Measurements from ENCODE around the gene LINGO4. TPM values are rescaled to one million over a fixed set of nuclear protein-coding genes. Genes with fewer than 3 reads are reported as not detected.

LINGO4 gene
- polyA plus RNA-seq, 1 donor, result 0.47 TPM

DNA sequence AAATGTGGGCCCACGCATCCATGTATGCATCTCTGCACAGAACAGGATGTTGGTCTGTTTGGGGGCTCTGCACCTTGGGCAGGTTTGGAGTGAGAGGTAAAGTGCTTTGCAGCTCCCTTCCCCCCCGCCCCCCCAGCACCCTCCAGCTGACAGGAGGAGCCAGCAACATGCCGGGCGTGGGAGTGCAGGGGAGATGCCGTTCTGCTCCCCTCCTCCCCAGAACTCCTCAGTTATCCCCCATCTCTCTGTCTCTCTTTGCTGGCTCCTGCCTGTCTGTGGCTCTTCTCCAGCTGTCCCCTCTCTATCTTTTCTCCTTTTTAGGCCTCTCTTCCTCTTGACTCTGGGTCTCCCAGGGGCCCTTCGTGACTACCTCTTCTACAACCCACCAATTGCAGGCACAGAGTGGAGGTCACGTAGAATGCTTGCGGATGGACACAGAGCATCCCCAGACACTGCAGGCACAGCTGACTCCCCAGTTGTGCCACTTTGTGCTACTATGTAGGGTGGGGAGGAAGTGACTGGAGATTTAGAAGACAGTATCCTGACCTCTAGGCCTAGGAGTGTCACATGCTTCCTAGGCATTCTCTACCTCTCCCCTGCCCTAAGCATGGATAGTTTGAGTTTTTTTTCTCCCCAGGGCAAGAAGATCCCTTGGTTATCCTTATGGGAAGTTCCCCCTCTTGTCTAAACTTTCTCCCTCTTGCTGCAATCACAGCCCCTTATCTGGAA is 28.1 kb upstream of the LINGO4 start:
- no peak for DNase-seq (ENCODE audit: low read depth)

DNA sequence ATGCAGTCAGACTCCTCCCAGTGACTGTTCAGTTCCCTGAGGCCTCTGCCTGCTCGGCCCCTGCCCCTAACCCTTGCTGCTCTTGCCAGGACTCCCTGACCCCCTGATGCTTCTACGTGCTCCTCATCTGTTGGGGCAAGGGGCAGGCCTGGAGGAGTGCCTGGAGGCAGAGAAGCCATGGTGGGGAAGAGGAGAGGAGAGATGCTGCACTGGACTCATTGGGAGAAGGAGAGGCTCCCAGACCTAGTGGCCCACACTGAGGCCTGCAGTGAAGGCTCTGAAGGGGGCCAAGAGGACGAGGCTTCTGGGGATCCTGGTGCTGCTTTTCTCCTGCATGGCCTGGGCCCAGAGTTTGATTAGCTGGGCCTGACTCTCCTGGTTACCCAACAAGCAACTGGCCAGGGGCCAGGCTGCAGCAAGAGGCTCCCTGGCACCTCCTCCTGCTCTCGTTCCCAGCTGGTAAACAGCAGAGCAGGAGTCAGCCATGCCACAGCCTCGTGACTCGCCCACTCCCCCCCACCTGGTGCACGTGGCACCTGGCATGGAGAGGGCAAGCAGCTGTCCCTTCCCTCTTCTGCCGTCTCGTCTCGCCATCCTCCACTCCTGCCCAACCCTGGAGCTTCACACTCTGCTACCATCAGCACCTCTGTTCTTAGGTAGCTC is 27.2 kb upstream of the LINGO4 start:
- DNase-seq (ENCODE audit: low read depth), result no peak

DNA sequence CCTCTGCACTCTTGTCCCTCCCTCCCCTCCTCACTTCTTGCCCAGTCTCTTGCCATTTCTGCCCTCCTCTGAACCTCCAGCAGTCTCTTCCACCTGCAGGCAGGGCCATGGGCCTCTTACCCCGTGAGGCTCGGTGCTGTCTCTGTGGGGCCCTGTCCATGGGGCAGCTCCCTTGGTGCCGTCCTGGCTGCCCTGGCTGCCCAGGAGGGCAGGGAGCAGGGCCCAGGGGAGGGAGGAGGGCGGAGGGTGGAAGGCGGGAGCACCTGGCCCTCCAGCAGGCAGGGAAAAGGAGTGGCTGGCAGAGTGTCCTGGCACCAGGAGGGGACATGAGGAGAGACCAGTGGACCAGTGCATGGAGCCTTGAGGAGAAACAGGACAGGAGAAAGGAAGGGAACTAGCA is 26.4 kb upstream of the LINGO4 start, which contains the start of gene RORC:
RORC (minus strand) TSS at position 198 of the 400 bp plus-strand sequence; CDS start at position 160, 38 bp downstream.
- no peak for DNase-seq (ENCODE audit: low read depth)

DNA sequence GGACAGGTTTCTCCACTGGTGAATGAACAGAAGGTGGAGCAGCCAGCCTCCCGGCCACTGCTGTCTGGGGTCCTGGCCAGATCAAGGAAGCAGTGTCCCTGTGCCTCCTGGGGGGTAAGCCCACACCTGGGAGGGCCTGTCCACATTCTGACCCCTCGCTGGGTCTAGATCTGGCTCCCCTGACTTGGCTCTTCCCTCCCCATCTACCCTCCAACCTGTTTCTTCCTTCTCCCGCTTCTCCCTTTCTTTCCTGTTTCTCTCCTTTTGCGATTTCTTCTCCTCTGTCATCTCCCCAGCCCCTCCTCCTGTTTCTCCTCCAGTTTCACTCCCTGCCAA is 26.0 kb upstream of the LINGO4 start:
- no peak for DNase-seq (ENCODE audit: low read depth)

DNA sequence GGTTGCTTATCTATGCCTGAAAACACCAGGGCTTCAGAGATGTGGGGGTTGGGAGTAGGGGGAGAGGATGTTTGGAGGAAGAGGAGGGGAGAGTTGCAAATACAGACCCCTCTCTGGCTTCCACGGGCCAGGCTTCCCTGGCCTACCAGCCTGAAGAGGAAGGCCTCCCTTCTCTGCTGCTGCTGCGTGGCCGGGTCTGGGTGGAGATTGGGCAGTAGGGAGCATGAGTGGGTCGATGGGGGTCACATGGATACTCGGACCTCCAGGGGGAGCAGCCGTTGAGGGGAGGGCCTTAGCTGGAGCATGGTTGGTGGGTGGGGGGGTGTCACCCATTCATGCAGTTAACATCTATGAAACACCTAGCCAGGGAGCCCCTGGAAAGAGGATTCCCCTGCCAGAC is 24.8 kb upstream of the LINGO4 start:
- DNase-seq (ENCODE audit: low read depth), result no peak

DNA sequence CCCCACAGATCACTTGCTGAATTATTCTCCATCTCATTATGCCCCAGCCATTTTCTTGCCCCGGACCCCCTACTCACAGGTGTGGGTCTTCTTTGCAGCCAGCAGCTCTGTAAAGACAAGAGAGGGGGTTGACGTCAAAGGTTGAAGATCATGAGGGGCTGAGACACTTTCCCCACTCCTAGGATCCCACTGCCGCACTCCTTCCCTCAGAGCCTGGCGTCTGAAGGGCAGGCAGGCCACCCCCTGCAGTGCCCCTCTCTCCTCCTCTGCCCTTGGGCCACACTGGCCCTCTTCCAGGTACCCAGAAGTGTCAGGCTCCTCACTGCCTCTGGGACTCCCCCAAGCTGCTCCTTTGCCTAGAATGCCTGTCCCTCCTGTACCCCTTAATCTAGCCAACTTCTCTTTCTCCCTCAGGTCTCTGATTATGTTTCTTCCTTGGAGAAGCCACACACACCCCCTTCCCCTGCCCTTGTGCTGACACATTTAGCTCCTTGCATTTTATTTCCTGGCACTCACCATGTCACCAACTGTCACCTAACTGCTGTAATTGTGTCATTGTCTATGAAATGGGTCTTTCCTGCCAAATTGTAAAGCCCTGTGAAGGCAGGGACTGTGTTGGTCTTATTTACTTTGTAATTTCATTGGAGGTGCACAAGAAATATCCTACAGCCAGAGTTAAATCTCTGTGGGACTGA is 24.3 kb upstream of the LINGO4 start:
- DNase-seq (ENCODE audit: low read depth), result no peak

DNA sequence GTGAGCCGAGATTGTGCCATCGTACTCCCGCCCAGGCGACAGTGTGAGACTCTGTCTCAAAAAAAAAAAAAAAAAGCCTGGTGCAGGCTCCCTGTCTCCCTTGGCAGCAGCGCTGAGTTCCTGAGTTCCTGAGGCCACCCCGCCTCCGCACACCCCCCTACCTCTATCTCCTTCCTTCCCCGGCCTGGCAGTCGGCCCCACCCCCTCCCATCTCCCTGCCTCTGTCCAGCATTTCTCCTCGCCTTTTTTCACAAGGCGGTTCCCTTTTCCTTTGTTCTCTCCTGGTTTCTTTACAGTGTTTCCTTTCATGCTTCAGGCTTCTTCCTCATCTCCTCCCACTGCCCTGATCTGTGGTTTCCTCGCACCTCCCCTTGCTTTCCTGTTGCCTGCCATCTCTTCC is 23.7 kb upstream of the LINGO4 start:
- no peak for DNase-seq (ENCODE audit: low read depth)

DNA sequence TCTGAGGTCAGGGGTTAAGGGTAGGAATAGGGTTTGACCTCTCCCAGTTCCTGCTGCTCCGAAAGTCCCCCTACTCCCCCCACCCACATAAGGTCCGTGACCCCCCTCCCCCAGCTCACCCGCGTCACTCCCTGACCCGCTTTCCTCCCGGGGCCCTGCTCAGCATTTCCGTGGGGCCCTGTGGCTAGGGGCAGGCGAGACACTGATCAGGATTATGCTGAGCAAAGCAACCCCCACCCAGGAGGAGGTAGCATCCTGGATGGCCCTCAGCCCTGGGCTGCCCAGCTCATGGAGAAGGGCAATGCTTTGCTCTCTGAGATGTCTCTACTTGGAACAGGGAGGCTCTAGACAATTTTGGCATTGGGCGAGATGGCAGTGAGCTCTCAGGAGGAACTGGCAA is 22.6 kb upstream of the LINGO4 start:
- DNase-seq (ENCODE audit: low read depth), result no peak

DNA sequence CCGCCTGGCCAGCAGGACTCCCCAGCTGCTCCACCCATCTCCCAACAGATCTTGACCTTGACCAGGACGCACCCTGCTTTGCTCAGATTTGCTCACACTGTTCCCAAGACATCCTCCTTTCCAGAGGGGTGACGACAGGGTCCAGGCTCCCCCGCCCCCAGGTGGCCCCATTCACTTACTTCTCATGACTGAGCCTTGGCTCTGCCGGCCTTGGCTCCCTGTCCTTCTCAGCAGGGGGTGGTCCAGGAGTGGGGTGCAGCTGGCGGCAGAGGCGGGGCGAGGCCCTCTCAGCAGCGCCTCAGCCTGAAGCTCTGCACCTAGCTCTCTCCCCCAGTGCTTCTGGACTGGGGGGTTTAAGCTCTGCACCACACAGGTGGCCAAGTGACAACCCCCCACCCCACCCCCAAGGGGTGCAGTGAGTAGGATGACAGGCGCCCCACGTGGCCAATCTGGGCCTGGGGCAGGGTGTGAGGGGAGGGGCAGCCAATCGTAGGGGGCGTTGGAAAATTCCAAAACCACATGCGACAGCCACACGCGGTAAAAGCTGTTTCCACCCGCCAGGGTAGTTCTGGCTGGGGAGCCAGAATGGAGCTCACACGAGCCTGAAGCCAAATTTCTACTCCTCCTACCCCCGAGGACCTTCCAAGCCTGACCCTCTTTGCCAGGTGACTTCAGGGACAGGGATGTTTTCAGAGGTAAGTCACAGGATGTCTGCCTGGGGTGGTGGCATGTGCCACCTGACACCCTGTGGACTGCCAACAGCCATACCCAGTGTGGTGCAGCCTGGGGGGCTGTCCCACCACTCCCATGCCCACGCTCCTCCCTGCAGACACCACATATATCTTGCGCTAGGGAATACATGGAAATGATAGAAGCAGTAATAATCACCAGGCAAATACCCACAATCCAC is 20.8 kb upstream of the LINGO4 start:
- DNase-seq (ENCODE audit: low read depth), result no peak

DNA sequence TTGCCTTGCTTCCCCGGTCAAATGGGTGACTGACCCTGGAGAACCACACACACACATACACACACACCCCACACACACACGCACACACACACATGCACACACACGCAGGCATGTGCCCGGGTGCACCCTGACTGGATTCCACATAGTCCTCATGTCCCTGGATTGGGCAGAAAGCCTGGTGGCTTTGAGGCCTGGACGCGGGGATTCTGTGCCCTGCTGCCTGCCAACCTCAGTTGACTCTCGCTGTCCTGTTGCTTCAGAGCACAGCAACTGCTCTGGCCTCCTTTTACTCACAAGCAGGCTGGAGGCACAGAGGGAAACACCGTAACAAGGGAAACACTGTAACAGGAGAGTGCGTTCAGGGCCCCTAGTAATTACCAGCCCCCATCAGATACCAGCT is 20.0 kb upstream of the LINGO4 start:
- DNase-seq (ENCODE audit: low read depth), result no peak

DNA sequence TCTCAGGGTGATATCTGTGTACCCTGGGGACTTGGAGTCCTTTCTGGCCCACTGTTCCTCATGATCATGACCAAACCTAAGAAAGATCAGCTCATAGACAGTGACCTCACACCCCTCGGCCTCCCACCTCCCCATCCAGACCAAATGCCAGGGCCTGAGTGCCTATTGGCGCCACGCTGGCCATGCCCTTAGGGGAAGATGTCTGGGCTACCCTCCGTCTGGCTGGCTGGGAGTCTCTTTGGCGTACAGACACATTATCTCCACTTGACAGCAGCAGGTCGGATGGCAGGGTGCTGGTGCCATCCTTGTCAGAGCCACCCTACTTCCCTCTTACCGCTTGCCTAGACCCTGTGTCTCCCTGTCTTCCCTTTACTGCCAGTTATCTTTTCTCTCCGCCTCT is 18.0 kb upstream of the LINGO4 start:
- no peak for DNase-seq (ENCODE audit: low read depth)

DNA sequence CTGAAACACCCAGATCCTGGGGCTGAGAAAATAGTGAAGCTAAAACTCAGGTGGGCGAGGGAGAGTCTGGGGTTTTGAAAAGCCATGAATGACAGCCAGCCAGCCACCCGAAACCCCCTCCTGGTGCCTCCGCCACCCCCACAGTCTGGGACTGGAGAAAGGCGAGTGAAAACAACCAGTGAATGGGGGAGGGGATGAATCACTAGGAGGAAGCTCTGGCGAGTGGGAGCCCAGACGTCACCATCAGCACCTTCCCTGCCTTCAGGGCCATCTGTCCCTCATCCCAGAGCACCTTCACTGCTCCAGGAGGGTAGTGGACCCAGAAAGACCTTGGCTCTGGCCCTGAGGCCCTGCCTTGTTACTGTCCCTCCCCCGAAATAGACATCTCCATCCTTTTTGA is 17.2 kb upstream of the LINGO4 start:
- DNase-seq (ENCODE audit: low read depth), result no peak

DNA sequence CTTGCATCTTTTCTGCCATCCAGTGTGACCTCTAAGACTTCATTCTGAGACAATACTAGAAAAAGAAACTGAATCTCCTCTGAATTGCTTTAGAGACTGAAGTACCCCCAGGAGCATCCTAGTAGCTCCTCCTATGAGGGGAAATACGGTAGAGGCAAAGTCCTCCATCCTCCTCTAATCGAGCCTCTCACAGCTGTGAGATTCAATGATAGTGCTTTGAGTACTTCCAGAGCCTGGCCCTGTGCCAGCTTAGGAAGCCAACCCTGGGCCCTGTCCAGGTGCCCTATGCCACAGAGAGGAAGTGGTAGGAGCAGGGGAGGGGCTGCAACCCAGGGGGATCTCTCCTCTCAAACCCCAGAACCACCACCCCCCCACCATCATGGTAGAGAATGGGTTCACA is 15.7 kb upstream of the LINGO4 start:
- no peak for DNase-seq (ENCODE audit: low read depth)

DNA sequence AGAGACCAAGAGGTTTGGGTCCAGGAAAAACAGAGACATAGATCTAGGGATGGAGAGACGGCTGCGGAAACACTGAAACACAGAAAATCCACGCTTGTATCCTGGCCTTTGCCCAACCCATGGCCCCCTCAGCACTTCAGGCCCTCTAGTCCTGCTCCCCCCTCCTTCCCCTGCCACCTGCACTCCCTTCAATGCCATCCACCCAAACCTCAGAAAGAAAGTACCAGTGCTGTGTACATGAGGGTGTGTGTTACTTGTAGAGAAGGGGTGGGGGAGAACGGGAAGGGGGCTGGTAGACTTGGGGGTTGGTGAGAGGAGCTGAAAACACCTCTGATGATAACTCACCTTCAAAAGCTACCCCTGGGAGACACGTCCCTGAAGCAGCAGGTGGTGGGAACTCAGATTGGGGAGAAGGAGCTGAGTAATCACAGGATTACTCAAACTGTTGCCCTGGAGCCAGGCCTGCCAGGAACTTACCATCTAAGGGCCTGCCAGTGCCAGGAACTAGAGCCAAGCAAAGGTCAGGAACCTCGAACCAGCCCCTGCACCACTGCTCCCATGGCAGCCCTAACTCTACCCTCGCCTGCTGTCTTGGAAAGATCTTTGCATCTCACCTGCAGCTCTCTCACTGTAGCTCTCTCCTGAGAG is 14.9 kb upstream of the LINGO4 start:
- no peak for DNase-seq (ENCODE audit: low read depth)

DNA sequence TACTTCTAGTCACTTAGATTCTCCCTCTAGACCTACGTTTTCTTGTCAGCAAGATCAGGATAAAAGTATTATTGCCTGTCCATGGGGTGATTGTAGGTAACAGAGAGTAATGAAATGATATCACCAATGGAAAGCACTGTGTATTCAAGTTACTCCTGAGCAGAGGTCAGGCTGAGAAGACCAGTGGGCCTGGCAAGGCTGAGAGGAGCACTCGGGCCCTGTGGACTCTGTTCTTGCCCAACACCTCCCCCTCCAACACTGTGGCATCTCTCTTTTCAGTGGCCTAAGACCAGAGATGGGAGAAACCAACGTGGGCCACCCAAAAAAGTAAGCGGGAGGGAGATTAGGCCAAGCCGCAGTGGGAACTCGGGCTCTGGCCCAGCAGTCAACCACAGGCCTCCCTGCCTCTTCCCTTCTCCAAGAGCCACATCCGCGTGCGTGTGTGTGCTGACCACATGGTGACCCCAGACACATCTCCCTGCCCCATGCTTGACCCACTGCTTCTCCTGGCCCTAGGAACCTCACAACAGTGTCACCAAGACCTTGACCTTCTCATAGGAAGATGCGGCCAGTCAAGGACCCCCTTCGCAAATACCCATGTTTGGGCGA is 14.1 kb upstream of the LINGO4 start:
- no peak for DNase-seq (ENCODE audit: low read depth)

DNA sequence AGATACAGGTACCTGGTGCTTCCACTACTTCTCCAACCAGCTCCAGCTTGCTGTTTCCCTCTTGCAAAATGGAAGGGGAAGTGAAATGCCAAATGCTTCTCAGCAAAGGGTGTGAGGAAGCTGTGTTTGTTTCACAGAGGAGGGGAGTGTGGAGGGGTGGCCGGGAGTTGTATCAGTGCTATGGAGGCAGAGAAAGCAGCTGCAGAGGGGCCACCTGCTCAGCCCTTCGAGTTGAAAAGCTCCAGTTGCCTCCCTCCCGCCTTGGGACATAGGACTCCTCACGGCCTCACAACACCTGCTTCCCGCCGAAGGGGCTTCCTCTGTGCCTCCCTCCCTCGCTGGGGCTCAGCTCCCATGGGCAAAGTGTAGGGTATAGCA is 12.1 kb upstream of the LINGO4 start:
- no peak for DNase-seq (ENCODE audit: low read depth)

DNA sequence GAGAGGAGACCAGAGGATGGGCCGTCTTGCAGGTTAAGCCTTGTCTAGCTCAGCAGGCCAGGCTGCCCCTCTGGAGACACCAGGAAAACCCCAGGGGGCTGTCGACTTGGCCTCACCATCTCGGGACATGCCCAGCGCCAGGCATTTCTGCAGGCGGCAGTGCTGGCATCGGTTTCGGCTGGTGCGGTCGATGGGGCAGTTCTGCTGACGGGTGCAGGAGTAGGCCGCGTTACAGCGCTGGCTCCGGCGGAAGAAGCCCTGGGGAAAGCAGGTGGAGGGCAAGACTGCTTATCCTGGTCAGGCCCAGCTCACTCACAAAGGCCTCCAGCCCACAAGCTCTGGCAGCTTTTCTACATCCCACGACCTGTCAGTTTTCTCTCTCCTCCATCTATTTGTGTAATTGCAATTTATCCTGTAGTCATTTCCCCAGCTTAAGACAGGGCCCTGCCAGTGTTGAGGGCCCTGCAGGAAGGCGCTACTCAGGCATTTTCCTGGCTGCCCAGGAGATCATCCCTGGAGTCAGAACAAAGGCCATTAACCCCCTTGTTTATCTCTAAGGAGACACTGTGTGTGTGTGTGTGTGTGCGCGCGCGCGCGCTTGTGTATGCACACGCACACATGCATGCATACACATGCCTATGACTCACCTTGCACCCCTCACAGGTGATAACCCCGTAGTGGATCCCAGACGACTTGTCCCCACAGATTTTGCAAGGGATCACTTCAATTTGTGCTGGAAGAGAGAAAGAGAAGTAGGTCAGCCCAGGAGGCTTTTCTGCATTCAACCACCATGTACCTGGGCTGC is 11.5 kb upstream of the LINGO4 start:
- no peak for DNase-seq (ENCODE audit: low read depth)

DNA sequence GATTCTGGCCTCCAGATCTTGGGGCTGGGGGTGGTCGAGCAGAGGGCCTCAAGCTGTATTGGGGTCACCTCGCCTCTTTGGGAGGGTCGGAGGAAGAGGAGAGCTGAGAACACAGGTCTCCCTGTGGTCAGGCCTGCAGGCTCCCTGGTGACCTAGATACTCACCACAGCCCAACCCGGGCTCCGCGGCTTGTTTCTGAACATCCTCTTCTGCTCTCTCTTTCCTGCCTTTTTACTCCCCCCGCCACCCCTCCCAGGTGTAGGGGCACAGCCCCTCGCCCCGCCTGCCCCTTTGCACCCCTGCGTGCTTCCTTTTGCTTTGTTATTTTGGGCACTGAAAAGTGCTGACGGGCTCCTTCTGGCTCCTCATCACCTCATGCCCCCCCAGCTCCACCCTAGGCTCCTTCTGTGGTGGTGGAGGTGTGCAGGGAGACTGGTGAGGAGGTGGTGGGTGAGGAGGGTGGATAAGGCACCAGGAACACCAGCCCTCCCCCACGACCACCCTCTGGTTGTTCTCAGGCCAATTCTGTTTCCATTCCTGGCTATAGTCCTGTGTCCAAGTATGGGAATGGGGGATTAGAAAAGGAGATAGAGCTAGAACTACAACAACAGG is 10.6 kb upstream of the LINGO4 start:
- DNase-seq (ENCODE audit: low read depth), result no peak

DNA sequence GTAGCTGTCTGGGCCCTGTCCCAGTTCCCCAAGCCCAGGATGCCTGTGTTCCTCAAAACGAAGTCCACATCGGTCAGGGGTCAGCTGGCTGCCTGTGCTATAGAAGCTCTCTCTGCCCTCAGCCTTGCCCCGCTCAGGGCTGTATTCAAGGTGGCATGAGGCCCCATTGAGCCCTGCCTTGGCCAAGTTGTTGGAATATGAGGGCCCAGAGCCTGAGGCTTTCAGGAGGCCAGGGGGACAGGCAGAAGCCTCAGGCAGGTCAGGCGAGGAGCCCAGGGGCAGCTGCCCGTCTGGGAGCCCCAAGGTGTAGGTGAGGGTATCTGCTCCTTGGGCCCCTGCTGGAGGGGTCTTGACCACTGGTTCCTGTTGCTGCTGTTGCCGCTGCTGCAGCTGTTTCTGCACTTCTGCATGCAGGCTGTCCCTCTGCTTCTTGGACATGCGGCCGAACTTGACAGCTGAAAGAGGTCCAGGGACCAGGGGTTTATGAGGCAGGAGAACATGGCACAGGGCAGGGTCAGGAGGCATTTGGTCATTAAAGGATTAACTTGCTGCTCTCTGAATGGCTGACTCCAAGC is 9.8 kb upstream of the LINGO4 start:
- DNase-seq (ENCODE audit: low read depth), result no peak
